Measurements from ENCODE around the gene TLL2.

TLL2 gene

GRCh38 chr10:96360331-96360730 is 153.4 kb downstream of the TLL2 start:
- DNase-seq (ENCODE audit: low read depth in 3 of 3), result no peak

GRCh38 chr10:96359616-96360015 is 154.1 kb downstream of the TLL2 start:
- DNase-seq (ENCODE audit: low read depth in 3 of 3), result no peak

GRCh38 chr10:96358851-96359540 is 154.7 kb downstream of the TLL2 start, which contains the start of gene OPALIN:
TSS of gene OPALIN (minus strand) at chr10:96359002. CDS start at chr10:96358896, 106 bp downstream.
- no peak for DNase-seq (ENCODE audit: low read depth in 3 of 3)

- DNase-seq (ENCODE audit: low read depth in 3 of 3), result no peak
These were observed 156.6 kb downstream of the TLL2 start for GRCh38 chr10:96357038-96357620.

GRCh38 chr10:96352582-96352981 is 161.1 kb downstream of the TLL2 start:
- no peak for DNase-seq (ENCODE audit: low read depth in 3 of 3)

GRCh38 chr10:96352027-96352426 is 161.7 kb downstream of the TLL2 start:
- no peak for DNase-seq (ENCODE audit: low read depth in 3 of 3)

- DNase-seq (ENCODE audit: low read depth in 3 of 3), result no peak
These were observed 167.4 kb downstream of the TLL2 start for GRCh38 chr10:96346295-96346694.

- DNase-seq (ENCODE audit: low read depth in 3 of 3), result no peak
These were observed 168.5 kb downstream of the TLL2 start for GRCh38 chr10:96345222-96345621.

- no peak for DNase-seq (ENCODE audit: low read depth in 3 of 3)
These were observed 169.5 kb downstream of the TLL2 start for GRCh38 chr10:96344178-96344577.

GRCh38 chr10:96342402-96342801 is 171.3 kb downstream of the TLL2 start:
- DNase-seq (ENCODE audit: low read depth in 3 of 3), result no peak

GRCh38 chr10:96341219-96342182 is 172.2 kb downstream of the TLL2 start:
- DNase-seq (ENCODE audit: low read depth in 3 of 3), result no peak

GRCh38 chr10:96339956-96340904 is 173.5 kb downstream of the TLL2 start:
- peak; percentile 4 to 28 (median 18) for DNase-seq (ENCODE audit: low read depth in 3 of 3)

GRCh38 chr10:96339383-96339782 is 174.3 kb downstream of the TLL2 start:
- no peak for DNase-seq (ENCODE audit: low read depth in 3 of 3)

GRCh38 chr10:96338279-96338925 is 175.3 kb downstream of the TLL2 start:
- no peak for DNase-seq (ENCODE audit: low read depth in 3 of 3)

GRCh38 chr10:96337106-96337505 is 176.6 kb downstream of the TLL2 start:
- no peak for DNase-seq (ENCODE audit: low read depth in 3 of 3)

- no peak for DNase-seq (ENCODE audit: low read depth in 3 of 3)
These were observed 178.9 kb downstream of the TLL2 start for GRCh38 chr10:96334616-96335526.

- no peak for DNase-seq (ENCODE audit: low read depth in 3 of 3)
These were observed 180.6 kb downstream of the TLL2 start for GRCh38 chr10:96333101-96333500.

- DNase-seq (ENCODE audit: low read depth in 3 of 3), result no peak
These were observed 186.3 kb downstream of the TLL2 start for GRCh38 chr10:96327462-96327861.

GRCh38 chr10:96325719-96326373 is 187.9 kb downstream of the TLL2 start:
- DNase-seq (ENCODE audit: low read depth in 3 of 3), result no peak
